CD4-positive, alpha-beta T cell (primary cell): ENCODE measurements around the gene MCM9. TPM values are rescaled to one million over a fixed set of nuclear protein-coding genes. Genes with fewer than 3 reads are reported as not detected.

ENCODE experiments used
- ATAC-seq: fragments of 200-7000 bp; cut with Tn5 transposase; one replicate; pipeline ENCODE4 v1.10.0; 2022; ENCODE audit warnings: mild to moderate bottlenecking; ENCODE audit not compliant: poor library complexity
- CTCF ChIA-PET: fragments of 350-600 bp; sonication (Branson Sonifier 250); formaldehyde crosslinking; loops from one replicate; lab custom pipeline; 2021; ENCODE audit warnings: antibody characterized with exemption, inconsistent platforms; lab: Charles Lee
- POLR2A ChIA-PET: fragments of 350-600 bp; sonication (Branson Sonifier 250); formaldehyde crosslinking; loops from one replicate; lab custom pipeline; 2021; ENCODE audit warnings: antibody characterized with exemption, inconsistent platforms; lab: Charles Lee
- DNase-seq, 14 experiments: peaks; one replicate each; pipeline ENCODE4 v3.0.0-alpha.2; 2013 to 2020; ENCODE audit warnings: mixed read lengths in 2 of 14
- H3K27ac ChIP-seq, 2 donors: one replicate each; pipeline versions ENCODE4 v1.5.1 to v1.7.0; 2013; ENCODE audit warnings: low read length in 2 of 2, low read depth in 1 of 2, mild to moderate bottlenecking in 1 of 2
- H3K27me3 ChIP-seq, 2 experiments: 1 replicate in 1 of 2; 2 replicates in 1 of 2; pipeline versions ENCODE4 v1.6.1 to v1.7.0; 2013; ENCODE audit warnings: low read length in 2 of 2, control low read depth in 1 of 2, mild to moderate bottlenecking in 1 of 2, moderate library complexity in 1 of 2; ENCODE audit not compliant: insufficient read depth in 2 of 2, control insufficient read depth in 1 of 2
- H3K36me3 ChIP-seq: one replicate; pipeline ENCODE4 v1.6.1; 2013; ENCODE audit warnings: low read length, control low read depth; ENCODE audit not compliant: insufficient read depth
- H3K4me1 ChIP-seq: one replicate; pipeline ENCODE4 v1.6.1; 2013; ENCODE audit warnings: low read length, control low read depth; ENCODE audit not compliant: insufficient read depth
- H3K4me3 ChIP-seq: one replicate; pipeline ENCODE4 v1.5.1; 2013; ENCODE audit warnings: mild to moderate bottlenecking, low read length, moderate library complexity
- H3K9me3 ChIP-seq, 2 experiments: 1 replicate in 1 of 2; 2 replicates in 1 of 2; pipeline versions ENCODE4 v1.6.1 to v1.7.0; 2013; ENCODE audit warnings: low read length in 2 of 2, mild to moderate bottlenecking in 2 of 2, control low read depth in 1 of 2, moderate library complexity in 1 of 2; ENCODE audit not compliant: control insufficient read depth in 1 of 2, insufficient read depth in 1 of 2
- H3K27ac Mint-ChIP-seq: one replicate; pipeline ENCODE4 v1.8.0; 2020; ENCODE audit warnings: mixed read lengths
- H3K27me3 Mint-ChIP-seq: one replicate; pipeline ENCODE4 v1.8.0; 2021; ENCODE audit warnings: mixed read lengths
- H3K36me3 Mint-ChIP-seq: one replicate; pipeline ENCODE4 v1.8.0; 2021; ENCODE audit warnings: low read depth, mixed read lengths
- H3K4me1 Mint-ChIP-seq: one replicate; pipeline ENCODE4 v1.8.0; 2021; ENCODE audit warnings: low read depth, mixed read lengths
- H3K4me3 Mint-ChIP-seq: one replicate; pipeline ENCODE4 v1.8.0; 2020; ENCODE audit warnings: mild to moderate bottlenecking, mixed read lengths
- H3K9me3 Mint-ChIP-seq: one replicate; pipeline ENCODE4 v1.8.0; 2020; ENCODE audit warnings: mixed read lengths
- CTCF ChIP-seq: fragments of 200-600 bp; IDR thresholded peaks from one replicate; pipeline ENCODE4 v1.8.0; 2022; ENCODE audit warnings: antibody characterized with exemption, mild to moderate bottlenecking
- intact Hi-C, 2 experiments: fragments of 100-400 bp; cut with DNase I in 1 of 2; cut with micrococcal nuclease in 1 of 2; formaldehyde crosslinking; loops; one replicate each; pipeline versions ENCODE4 v1.15.1 to v1.9.0; 2023 to 2025; cut with DNase I, micrococcal nuclease
- total RNA-seq, 174 experiments: library from RNA in 2 of 174; stranded (reverse) in 2 of 174; gene quantifications; one replicate each; pipeline ENCODE4 v1.2.3 and lab custom pipeline; 2021 to 2026

MCM9 gene
- total RNA-seq, 2 experiments from 2014 or later: 25.5 TPM

- Mint-ChIP-seq H3K9me3 (no peaks in the 10 kb centered on the region), H3K27me3 (no peaks in the 10 kb centered on the region), H3K4me3 (no peak overlapping the region), H3K36me3 (peaks cover 93% of the 10 kb centered on the region), H3K4me1 (peaks cover 88% of the 10 kb centered on the region), H3K27ac (peak overlapping the region; percentile 16)
- peaks cover 28% of the 10 kb centered on the region for H3K4me1 ChIP-seq
- no peaks in the 10 kb centered on the region for H3K27me3 ChIP-seq
- ChIA-PET CTCF (no interaction called here), POLR2A (interaction anchor here (1.6 kb wide), 1 partner anchor 10 kb away, joined by 9 read pairs; the partner anchor contains the start of gene ASF1A)
- H3K4me3 ChIP-seq: no peak overlapping the region
- intact Hi-C loops: no loop called here
- ATAC-seq (no peak), DNase-seq (no peak)
- no peak overlapping the region for H3K27ac ChIP-seq
- H3K36me3 ChIP-seq: peaks cover 86% of the 10 kb centered on the region
- TF ChIP-seq CTCF: no peak
- H3K9me3 ChIP-seq: no peaks in the 10 kb centered on the region
These were observed 31.8 kb downstream of the MCM9 start for GRCh38 chr6:118903138-118903537.

GRCh38 chr6:118902726-118903125 is 32.2 kb downstream of the MCM9 start:
- peak overlapping the region; percentile 16 for H3K27ac Mint-ChIP-seq
- peaks cover 28% of the 10 kb centered on the region for H3K4me1 ChIP-seq
- H3K9me3 ChIP-seq: no peaks in the 10 kb centered on the region
- intact Hi-C loops: no loop called here
- CTCF ChIA-PET: interaction anchor here (0.6 kb wide), 1 partner anchor 118 kb away, joined by 4 read pairs; no protein-coding TSS in a partner anchor
- peaks cover 92% of the 10 kb centered on the region for H3K36me3 Mint-ChIP-seq
- ATAC-seq (no peak), DNase-seq (no peak)
- H3K27me3 ChIP-seq: no peaks in the 10 kb centered on the region
- H3K9me3 Mint-ChIP-seq: no peaks in the 10 kb centered on the region
- H3K4me3 ChIP-seq: no peak overlapping the region
- H3K36me3 ChIP-seq: peaks cover 86% of the 10 kb centered on the region
- POLR2A ChIA-PET: interaction anchor here (0.7 kb wide), 2 partner anchors 11 to 94 kb away, joined by 3 to 4 read pairs; no protein-coding TSS in a partner anchor
- H3K4me3 Mint-ChIP-seq: no peak overlapping the region
- no peak overlapping the region for H3K27ac ChIP-seq
- no peaks in the 10 kb centered on the region for H3K27me3 Mint-ChIP-seq
- peaks cover 92% of the 10 kb centered on the region for H3K4me1 Mint-ChIP-seq
- TF ChIP-seq CTCF: no peak

- DNase-seq: peak in 4 of 14 experiments; percentile 20 to 67 (median 55)
- ChIA-PET CTCF (no interaction called here), POLR2A (interaction anchor here (0.5 kb wide), 1 partner anchor 219 kb away, joined by 3 read pairs; no protein-coding TSS in a partner anchor)
- Histone ChIP-seq H3K36me3 (peaks cover 61% of the 10 kb centered on the region), H3K4me1 (peaks cover 35% of the 10 kb centered on the region), H3K27me3 (no peaks in the 10 kb centered on the region), H3K27ac (peak overlapping the region in 1 of 2 donors; percentile 55), H3K4me3 (no peak overlapping the region), H3K9me3 (no peaks in the 10 kb centered on the region)
- H3K27ac Mint-ChIP-seq: peak overlapping the region; percentile 16
- intact Hi-C loops: loop anchor here in 1 of 2 experiments (10.0 kb wide), 3 partner anchors 245 to 1225 kb away; partner anchors contain the start of genes CEP85L and NUS1
- H3K4me3 Mint-ChIP-seq: peak overlapping the region; percentile 22
- ATAC-seq: peak; percentile 46
- no peaks in the 10 kb centered on the region for H3K9me3 Mint-ChIP-seq
- peaks cover 73% of the 10 kb centered on the region for H3K36me3 Mint-ChIP-seq
- peaks cover 89% of the 10 kb centered on the region for H3K4me1 Mint-ChIP-seq
- no peaks in the 10 kb centered on the region for H3K27me3 Mint-ChIP-seq
- no peak for TF ChIP-seq CTCF
These were observed 35.0 kb downstream of the MCM9 start for GRCh38 chr6:118899948-118900347.
